Measurements from ENCODE around the gene AKAP12.

Gene AKAP12

GRCh38 chr6:151388236-151388635, 148.5 kb downstream of the AKAP12 start:
- TF ChIP-seq, protein P1, sequence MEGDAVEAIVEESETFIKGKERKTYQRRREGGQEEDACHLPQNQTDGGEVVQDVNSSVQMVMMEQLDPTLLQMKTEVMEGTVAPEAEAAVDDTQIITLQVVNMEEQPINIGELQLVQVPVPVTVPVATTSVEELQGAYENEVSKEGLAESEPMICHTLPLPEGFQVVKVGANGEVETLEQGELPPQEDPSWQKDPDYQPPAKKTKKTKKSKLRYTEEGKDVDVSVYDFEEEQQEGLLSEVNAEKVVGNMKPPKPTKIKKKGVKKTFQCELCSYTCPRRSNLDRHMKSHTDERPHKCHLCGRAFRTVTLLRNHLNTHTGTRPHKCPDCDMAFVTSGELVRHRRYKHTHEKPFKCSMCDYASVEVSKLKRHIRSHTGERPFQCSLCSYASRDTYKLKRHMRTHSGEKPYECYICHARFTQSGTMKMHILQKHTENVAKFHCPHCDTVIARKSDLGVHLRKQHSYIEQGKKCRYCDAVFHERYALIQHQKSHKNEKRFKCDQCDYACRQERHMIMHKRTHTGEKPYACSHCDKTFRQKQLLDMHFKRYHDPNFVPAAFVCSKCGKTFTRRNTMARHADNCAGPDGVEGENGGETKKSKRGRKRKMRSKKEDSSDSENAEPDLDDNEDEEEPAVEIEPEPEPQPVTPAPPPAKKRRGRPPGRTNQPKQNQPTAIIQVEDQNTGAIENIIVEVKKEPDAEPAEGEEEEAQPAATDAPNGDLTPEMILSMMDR (IDR thresholded peaks at IDR 0.05; ENCODE audit: insufficient read depth, missing control alignments): no peak
- FAIRE-seq: no peak
- no peak for DNase-seq (ENCODE audit: insufficient read length, low spot score)

- TF ChIP-seq, protein P1 (IDR thresholded peaks at IDR 0.05; ENCODE audit: insufficient read depth, missing control alignments): no peak
- DNase-seq (ENCODE audit: insufficient read length, low spot score) (no peak), FAIRE-seq (no peak)
Measured at GRCh38 chr6:151388997-151389617, 149.3 kb downstream of the AKAP12 start.

- DNase-seq (ENCODE audit: insufficient read length, low spot score): no peak
- no peak for FAIRE-seq
- TF ChIP-seq, protein P1 (IDR thresholded peaks at IDR 0.05; ENCODE audit: insufficient read depth, missing control alignments): no peak
Measured at GRCh38 chr6:151389618-151390275, 150.0 kb downstream of the AKAP12 start.

- TF ChIP-seq, protein P1 (IDR thresholded peaks at IDR 0.05; ENCODE audit: insufficient read depth, missing control alignments): no peak
- DNase-seq (ENCODE audit: insufficient read length, low spot score) (peak; percentile 69), FAIRE-seq (no peak)
Measured at GRCh38 chr6:151390276-151390850, 150.6 kb downstream of the AKAP12 start.

GRCh38 chr6:151390851-151391470, 151.2 kb downstream of the AKAP12 start:
- FAIRE-seq (no peak), DNase-seq (ENCODE audit: insufficient read length, low spot score) (no peak)
- TF ChIP-seq, protein P1 (IDR thresholded peaks at IDR 0.05; ENCODE audit: insufficient read depth, missing control alignments): no peak

DNA sequence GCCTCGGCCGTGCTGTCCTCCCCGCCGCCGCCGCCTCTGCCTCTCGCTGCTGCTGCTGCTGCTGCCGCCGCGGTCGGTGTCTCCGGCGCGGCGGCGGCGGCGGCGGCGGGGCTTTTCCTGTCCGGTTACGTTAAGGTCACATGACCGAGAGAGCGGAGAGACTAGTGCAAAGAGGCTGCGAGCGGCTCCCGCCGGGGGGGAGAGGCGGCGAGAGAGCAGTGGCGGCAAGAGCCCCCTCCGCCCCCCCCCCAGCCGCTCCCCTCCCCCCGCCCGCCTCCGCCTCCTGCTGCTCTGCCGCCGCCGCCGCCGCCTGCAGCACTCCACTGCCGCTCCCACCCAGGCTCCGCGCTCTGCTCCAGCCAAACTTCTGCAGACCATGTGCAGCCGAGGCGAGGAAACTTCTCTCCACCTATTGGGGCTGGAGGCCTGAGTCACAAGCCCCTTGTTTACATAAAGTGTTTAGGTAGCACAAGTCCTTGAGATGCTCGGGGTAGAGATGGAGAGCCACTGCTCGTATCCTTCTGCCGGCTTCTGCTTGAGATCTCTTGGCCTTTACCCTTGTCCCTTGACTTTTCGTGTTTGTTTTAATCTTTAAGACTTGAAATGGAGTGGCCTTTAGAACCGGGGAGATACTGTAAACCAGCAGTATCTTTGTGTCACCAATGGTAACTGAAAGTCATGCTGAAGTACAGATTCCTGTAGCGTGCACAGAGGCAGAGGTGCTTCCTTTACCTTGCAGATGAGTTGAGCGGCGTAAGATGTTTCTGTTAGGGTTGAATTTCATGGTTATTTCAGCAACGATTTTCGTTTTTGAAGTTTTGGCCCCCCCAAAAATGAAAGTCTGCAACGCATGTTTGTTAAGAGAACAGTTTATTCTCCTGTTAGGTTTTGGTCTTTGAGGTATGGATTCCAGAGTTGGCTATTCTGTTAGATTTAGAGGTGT, 152.0 kb downstream of the AKAP12 start, which contains the start of gene ZBTB2:
ZBTB2 (minus strand) TSS at position 89 of the 943 bp plus-strand sequence. CDS start 17,922 bp downstream, outside the sequence.
- no peak for FAIRE-seq
- DNase-seq (ENCODE audit: insufficient read length, low spot score): no peak
- TF ChIP-seq, protein P1 (IDR thresholded peaks at IDR 0.05; ENCODE audit: insufficient read depth, missing control alignments): no peak

Data from D721Med (cell line).